ENCODE data around the gene DUS4L.

DUS4L gene

GRCh38 chr7:107591421-107591820, 27.6 kb downstream of the DUS4L start:
- TF ChIP-seq, protein P1, sequence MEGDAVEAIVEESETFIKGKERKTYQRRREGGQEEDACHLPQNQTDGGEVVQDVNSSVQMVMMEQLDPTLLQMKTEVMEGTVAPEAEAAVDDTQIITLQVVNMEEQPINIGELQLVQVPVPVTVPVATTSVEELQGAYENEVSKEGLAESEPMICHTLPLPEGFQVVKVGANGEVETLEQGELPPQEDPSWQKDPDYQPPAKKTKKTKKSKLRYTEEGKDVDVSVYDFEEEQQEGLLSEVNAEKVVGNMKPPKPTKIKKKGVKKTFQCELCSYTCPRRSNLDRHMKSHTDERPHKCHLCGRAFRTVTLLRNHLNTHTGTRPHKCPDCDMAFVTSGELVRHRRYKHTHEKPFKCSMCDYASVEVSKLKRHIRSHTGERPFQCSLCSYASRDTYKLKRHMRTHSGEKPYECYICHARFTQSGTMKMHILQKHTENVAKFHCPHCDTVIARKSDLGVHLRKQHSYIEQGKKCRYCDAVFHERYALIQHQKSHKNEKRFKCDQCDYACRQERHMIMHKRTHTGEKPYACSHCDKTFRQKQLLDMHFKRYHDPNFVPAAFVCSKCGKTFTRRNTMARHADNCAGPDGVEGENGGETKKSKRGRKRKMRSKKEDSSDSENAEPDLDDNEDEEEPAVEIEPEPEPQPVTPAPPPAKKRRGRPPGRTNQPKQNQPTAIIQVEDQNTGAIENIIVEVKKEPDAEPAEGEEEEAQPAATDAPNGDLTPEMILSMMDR (IDR thresholded peaks at IDR 0.05; ENCODE audit: control insufficient read depth, extremely low read depth, insufficient read depth): no peak
- no peak overlapping the region for H3K4me3 ChIP-seq (ENCODE audit: low read depth, low read length)
- no peak for DNase-seq (ENCODE audit: low read depth)

GRCh38 chr7:107592361-107593024, 28.7 kb downstream of the DUS4L start:
- no peak for DNase-seq (ENCODE audit: low read depth)
- TF ChIP-seq, protein P1 (IDR thresholded peaks at IDR 0.05; ENCODE audit: control insufficient read depth, extremely low read depth, insufficient read depth): no peak
- H3K4me3 ChIP-seq (ENCODE audit: low read depth, low read length): no peak overlapping the region

GRCh38 chr7:107593025-107593410, 29.2 kb downstream of the DUS4L start:
- no peak for DNase-seq (ENCODE audit: low read depth)
- no peak overlapping the region for H3K4me3 ChIP-seq (ENCODE audit: low read depth, low read length)
- TF ChIP-seq, protein P1 (IDR thresholded peaks at IDR 0.05; ENCODE audit: control insufficient read depth, extremely low read depth, insufficient read depth): no peak

DNA sequence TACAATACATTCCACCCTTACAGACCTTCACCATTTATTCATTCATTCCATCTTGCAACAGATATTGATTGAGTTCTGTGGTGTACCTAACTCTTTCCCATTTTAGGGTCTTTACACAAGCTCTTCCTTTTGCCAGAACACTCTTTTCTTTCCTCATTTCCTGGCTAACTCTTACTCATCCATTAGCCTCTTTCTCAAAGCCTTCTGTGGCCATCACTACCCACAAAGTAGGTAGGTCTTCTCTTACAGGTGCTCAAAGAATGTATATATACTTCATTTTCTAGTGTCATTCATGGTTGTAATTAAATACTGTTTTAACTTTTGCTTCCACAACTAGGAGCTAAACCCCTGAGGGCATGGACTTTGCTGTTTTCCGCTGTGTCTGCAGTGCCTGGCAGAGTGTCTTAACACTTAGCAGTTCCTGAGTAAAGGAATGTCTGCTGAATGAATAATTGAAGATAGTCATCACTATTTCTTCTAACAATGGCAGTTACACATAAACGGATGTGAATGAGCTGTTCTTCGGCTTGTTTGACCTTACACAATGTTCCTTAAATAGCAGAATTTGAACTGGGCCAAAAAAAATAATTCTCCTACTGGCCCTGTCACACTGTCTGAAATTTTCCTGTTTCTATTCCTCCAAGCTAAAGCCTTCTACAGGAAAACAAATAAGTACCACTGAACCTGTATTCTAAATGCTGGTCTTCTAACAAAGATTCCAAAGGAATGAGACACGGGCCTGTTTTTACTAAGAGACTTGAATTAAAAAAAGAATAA, 31.4 kb downstream of the DUS4L start:
- TF ChIP-seq, protein P1 (IDR thresholded peaks at IDR 0.05; ENCODE audit: control insufficient read depth, extremely low read depth, insufficient read depth): no peak
- H3K4me3 ChIP-seq (ENCODE audit: low read depth, low read length): no peak overlapping the region
- no peak for DNase-seq (ENCODE audit: low read depth)

DNA sequence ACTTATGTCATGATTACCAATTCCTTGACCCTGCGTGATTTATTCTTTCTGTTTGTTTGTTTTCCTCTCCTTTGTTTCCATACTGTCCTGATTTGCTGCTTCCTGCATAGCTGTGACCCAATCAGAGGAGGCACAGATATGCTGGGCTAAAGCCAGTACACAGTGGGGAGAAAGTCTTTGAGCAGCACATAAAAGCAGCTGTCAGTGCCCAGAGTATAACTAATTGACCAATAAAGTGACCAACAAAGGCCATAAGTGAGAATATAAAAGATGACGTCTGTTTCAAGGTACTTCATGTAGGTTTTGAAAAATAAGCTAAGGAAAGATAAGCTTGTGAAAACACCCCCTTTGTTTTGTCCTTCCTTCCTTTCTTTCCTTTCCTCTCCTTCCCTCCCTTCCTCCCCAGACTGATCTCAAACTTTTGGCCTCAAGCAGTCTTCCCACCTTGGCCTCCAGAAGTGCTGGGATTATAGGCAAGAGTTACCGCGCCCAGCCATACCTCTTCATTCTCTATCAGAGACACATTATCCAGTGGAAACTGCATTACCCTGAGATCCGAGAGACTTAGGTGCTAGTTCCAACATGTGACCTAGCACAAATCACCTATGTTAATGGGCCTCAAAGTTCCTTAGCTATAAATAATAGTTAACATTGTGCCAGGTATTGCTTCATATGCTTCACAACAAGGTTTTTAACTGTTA, 33.3 kb downstream of the DUS4L start:
- H3K4me3 ChIP-seq (ENCODE audit: low read depth, low read length): no peak overlapping the region
- TF ChIP-seq, protein P1 (IDR thresholded peaks at IDR 0.05; ENCODE audit: control insufficient read depth, extremely low read depth, insufficient read depth): no peak
- peak; percentile 92 for DNase-seq (ENCODE audit: low read depth)

GRCh38 chr7:107597582-107597916, 33.8 kb downstream of the DUS4L start:
- DNase-seq (ENCODE audit: low read depth): no peak
- H3K4me3 ChIP-seq (ENCODE audit: low read depth, low read length): peak overlapping the region; percentile 14; the same call in 1 of the 2 replicates
- TF ChIP-seq, protein P1 (IDR thresholded peaks at IDR 0.05; ENCODE audit: control insufficient read depth, extremely low read depth, insufficient read depth): no peak
